Measurements from ENCODE around the gene TTN.

- TF ChIP-seq CTCF (conservative IDR thresholded peaks at IDR 0.05; ENCODE audit: low read length): no peak
- no peak for TF ChIP-seq EZH2phosphoT487 (IDR thresholded peaks at IDR 0.05; ENCODE audit: borderline replicate concordance, low read depth, low read length)
Measured at GRCh38 chr2:178825183-178825582, 18.0 kb upstream of the TTN start.
